Fibroblast of villous mesenchyme (primary cell): ENCODE data around the gene MAMDC2. TPM values are rescaled to one million over a fixed set of nuclear protein-coding genes. Genes with fewer than 3 reads are reported as not detected.
"Not testable (repeated sequence)": the region's sequence is repeated elsewhere in the genome, so short reads cannot be mapped to it uniquely, and the experiment has no call there.

Source experiments
- DNase-seq: peaks from one replicate; pipeline ENCODE4 v3.0.0-alpha.2; 2010; ENCODE audit warnings: low read depth
- H3K4me3 ChIP-seq: 2 replicates; pipeline ENCODE4 v1.5.1; 2011; ENCODE audit warnings: low read depth, mild to moderate bottlenecking, low read length
- CTCF ChIP-seq: IDR thresholded peaks from 2 replicates; pipeline ENCODE4 v1.5.1; 2012; ENCODE audit warnings: low read depth, mild to moderate bottlenecking, low read length; ENCODE audit not compliant: insufficient read depth
- total RNA-seq: library from RNA; depleted of rRNA; stranded (reverse); fragments of >200 nt; gene quantifications from 2 replicates; pipeline ENCODE4 v1.2.3, GENCODE V29; 2012

MAMDC2 gene
- total RNA-seq, 1 donor = 22.9 TPM

DNA sequence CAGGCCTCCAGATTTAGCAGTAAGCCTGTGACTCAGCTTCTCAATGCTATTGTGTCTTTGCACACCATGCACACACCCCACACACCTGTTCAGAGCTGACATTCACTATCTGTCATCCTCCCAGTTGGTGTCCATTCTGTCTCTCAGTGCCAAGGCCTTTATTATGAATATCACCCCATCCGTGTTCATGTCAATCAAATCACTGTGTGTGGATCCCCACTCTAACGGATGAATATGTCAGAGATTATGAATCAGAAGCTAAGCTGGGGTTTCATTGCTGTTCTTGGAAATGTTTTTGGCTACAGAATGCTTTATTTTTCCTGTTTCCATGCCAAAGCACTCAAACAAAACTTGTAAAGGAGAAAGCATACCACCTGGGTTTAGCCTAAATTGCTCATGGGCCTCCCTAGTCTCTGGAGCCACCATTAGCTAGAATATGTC is 9.4 kb upstream of the MAMDC2 start:
- no peak for TF ChIP-seq CTCF
- H3K4me3 ChIP-seq = no peak overlapping the region
- no peak for DNase-seq

GRCh38 chr9:70035691-70036090 is 8.0 kb upstream of the MAMDC2 start:
- no peak overlapping the region for H3K4me3 ChIP-seq
- no peak for TF ChIP-seq CTCF
- peak; percentile 20 for DNase-seq

DNA sequence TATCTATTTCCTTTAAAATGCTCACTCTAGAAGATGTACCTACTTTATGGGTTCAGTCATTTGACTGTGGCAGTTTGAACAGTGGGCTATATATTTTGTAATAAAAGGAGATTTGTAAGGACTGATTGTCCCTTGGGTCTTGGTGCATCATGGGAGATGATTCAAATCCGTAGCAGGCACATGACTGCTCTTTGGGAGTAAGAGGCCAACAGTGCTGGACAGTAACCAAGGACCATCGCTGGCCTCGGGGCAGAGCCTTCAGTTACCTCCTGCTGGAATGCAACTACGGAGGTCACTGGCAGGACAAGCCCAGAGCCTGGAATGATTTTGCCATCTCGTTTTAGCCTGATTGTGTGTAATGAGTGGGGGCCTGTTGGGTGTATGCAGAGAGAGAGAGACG is 7.0 kb upstream of the MAMDC2 start:
- H3K4me3 ChIP-seq = no peak overlapping the region
- TF ChIP-seq CTCF = no peak
- no peak for DNase-seq

DNA sequence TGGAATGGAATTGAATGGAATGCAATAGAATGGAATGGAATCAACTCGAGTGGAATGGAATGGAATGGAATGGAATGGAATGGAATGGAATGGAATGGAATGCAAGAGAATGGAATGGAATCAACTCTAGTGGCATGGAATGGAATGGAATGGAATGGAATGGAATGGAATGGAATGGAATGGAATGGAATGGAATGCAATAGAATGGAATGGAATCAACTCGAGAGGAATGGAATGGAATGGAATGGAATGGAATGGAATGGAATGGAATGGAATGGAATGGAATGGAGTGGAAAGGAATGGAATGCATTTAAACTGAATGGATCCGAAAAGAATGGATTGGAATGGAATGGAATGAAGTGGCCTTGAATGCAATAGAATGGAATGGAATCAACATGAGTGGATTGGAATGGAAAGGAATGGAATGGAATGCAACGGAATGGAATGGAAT is 5.5 kb upstream of the MAMDC2 start:
- not testable (repeated sequence) for H3K4me3 ChIP-seq, DNase-seq

- no peak for TF ChIP-seq CTCF
- no peak for DNase-seq
- H3K4me3 ChIP-seq = no peak overlapping the region
These were observed 3.2 kb upstream of the MAMDC2 start for GRCh38 chr9:70040376-70040903.

DNA sequence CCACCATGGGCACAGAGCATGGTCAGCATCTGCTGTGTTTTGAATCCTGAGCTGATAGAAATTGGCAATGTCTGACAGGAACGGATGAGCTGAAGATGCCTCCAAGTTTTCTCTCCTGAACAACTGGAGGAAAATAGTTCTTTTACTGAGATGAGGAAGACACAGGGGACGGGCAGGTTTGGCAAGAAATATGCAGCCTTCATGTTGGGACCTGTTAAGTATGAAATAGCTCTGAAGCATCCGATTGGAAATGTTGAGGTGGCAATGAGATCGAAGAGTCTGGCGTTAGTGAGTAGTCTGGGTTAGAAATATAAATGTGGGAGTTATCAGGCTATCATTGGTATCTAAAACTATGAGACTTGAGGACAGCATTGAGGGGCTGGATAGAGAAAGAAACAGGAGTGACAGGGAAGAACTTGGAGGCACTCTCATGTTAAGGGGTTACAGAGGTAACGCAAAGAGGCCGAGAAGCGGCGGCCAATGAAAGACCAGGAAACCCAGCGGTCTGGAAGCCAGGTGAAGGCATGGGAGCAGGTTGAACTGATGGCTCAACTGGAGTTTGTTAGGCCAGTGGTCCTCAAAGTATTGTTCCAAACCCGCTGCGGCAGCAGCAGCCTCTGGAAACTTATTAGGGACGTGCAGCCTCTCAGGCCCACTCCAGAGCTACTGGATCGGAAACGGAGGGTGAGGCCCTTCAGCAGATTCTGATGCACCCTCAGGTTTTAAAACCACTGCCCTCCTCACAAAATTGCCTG is 1.0 kb upstream of the MAMDC2 start:
- TF ChIP-seq CTCF = no peak
- no peak overlapping the region for H3K4me3 ChIP-seq
- DNase-seq = no peak

DNA sequence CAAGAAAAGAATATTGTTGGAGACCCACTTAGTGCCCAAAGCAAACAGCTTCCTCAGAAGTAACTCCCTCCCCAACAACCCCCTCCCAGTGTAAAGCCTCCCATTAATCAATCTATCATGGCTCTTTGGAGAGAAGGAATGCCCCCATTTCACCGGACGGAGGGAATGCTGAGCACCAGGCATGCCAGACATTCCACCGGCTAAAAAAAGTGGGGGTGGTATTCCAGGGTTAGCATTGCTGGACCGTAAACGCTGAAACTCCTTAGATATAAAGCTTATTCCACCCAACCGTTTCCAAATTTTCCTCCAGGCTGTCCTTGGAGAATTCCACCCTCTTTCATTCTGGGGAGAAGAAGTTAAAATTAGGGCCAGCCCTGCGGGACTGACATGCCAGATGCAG is 363 bp upstream of the MAMDC2 start:
- TF ChIP-seq CTCF = no peak
- peak overlapping the region; percentile 61 for H3K4me3 ChIP-seq
- no peak for DNase-seq
